Epithelial cell of alveolus of lung (primary cell): ENCODE results near the gene MAGEB6B. TPM values are rescaled to one million over a fixed set of nuclear protein-coding genes. Genes with fewer than 3 reads are reported as not detected.

ENCODE experiments used
- total RNA-seq: library from RNA; depleted of rRNA; stranded (reverse); fragments of >200 nt; gene quantifications from 2 replicates; pipeline ENCODE4 v1.2.1, GENCODE V29; 2015

Gene MAGEB6B, protein sequence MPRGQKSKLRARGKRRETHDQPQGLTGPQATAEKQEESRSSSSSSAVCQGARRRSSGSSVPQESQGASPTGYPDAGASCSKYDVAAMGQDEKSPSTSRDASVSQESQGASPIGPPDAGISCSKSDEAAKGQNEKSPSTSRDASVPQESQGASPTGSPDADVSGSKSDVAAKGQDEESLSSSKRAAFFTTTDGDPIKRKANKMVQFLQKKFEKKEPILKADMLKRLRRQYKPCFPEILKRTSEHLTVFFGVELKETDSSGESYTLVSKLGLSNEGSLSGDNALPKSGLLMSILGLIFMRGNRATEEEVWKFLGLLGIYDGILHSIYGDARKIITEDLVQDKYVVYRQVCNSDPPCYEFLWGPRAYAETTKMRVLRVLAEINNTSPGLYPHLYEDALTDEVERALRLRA
- total RNA-seq: not detected in 2 replicates

DNA sequence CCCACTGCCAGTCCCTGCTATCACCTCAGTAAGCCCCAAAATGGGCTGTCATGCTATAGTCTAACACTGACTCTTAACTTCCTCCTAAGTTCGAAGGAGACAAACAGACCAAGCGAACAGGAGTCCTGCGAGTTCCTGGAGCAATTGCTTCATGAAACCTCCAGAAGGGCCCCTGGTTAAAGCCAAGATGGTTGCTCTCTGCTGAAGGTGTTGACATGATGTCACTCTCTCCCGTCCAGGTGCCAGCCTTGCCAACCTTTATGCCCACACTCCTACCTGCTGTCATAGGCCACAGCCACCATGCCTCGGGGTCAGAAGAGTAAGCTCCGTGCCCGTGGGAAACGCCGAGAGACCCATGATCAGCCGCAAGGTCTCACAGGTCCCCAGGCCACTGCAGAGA lies at the start of gene MAGEB6B:
TSS of gene MAGEB6B (plus strand) at position 301 of the 400 bp plus-strand sequence. CDS start at position 301, 0 bp downstream.

DNA sequence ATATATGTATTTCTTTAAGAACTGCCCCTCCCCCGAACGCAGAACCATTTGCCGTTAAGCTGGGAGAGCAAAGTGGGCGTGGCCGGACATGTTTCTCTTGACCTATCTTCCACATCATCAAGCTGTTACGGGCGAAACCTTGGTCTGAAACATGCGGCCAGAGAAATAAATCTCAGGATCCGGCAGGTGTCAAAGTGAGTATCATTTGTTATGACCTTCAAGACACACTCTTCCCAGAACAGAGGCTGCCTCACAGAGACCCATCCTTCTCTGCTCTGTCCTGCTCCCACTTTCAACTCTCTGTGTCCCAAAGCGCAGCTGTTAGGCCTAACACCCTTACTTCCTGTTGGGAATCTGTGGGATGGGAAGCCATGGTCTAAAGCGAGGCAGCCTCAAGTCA lies 22.1 kb upstream of the MAGEB6B start, which contains the start of gene MAGEB18:
TSS of gene MAGEB18 (plus strand) at position 70 of the 400 bp plus-strand sequence. CDS start 643 bp downstream, outside the sequence.

DNA sequence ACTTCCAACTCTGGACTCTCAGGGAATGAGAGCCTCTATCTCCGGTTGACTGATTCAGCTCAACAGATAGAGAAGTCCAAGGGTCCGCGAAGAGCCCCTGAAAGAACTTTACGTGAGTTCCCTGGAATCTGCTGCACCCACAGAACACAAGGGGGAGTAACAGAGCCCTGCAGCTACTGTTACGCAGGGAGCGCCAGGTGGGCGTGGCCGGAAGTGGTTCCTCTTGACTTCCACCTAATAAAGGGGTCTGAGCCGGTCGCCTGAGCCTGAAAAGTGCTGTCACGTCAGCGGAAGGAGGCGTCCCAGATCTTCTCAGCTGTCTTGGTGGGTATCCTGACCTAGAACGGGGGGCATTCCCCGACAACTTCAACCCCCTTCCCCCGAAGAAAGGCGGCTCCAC lies 31.8 kb downstream of the MAGEB6B start, which contains the start of gene MAGEB6:
TSS of gene MAGEB6 (plus strand) at position 237 of the 400 bp plus-strand sequence. CDS start 1,407 bp downstream, outside the sequence.

Other genes with a start within 250 kb of the MAGEB6B start
- not detected in 2 replicates for gene MAGEB18, start 22.3 kb upstream of the MAGEB6B start, total RNA-seq
- not detected in 2 replicates for gene MAGEB6, start 31.8 kb downstream of the MAGEB6B start, total RNA-seq
- gene MAGEB5, start 55.6 kb downstream of the MAGEB6B start, total RNA-seq: not detected in 2 replicates